BJ (cell line): ENCODE data around the gene SLC39A11. TPM values are rescaled to one million over a fixed set of nuclear protein-coding genes. Genes with fewer than 3 reads are reported as not detected.
A peak's percentile ranks its signal among the peaks of the same experiment; 100 is the strongest.

Source experiments
- CTCF ChIA-PET: fragments of 350-600 bp; formaldehyde crosslinking; extraction: SDS; loops from one replicate; lab custom pipeline; 2021; ENCODE audit warnings: antibody characterized with exemption, inconsistent platforms; lab: Yijun Ruan, JAX
- POLR2A ChIA-PET: fragments of 300-600 bp; sonication (Branson Sonifier 250); formaldehyde crosslinking; extraction: SDS; loops from one replicate; lab custom pipeline; 2021; ENCODE audit warnings: antibody characterized with exemption; lab: Charles Lee
- DNase-seq: peaks from one replicate; pipeline ENCODE4 v3.0.0-alpha.2; 2011; ENCODE audit warnings: low read depth
- H3K27me3 ChIP-seq: 2 replicates; pipeline ENCODE4 v1.6.0; 2011; ENCODE audit warnings: low read length; ENCODE audit not compliant: control insufficient read depth, insufficient read depth
- H3K36me3 ChIP-seq: 2 replicates; pipeline ENCODE4 v1.5.1; 2011; ENCODE audit warnings: low read length; ENCODE audit not compliant: control insufficient read depth, insufficient read depth
- H3K4me3 ChIP-seq: 2 replicates; pipeline ENCODE4 v1.5.1; 2011; ENCODE audit warnings: low read depth, mild to moderate bottlenecking, control low read depth, low read length
- CTCF ChIP-seq: IDR thresholded peaks from 2 replicates; pipeline ENCODE4 v1.5.1; 2011; ENCODE audit warnings: low read depth, mild to moderate bottlenecking, control low read depth, inconsistent platforms, low read length, moderate library complexity; ENCODE audit not compliant: insufficient read depth
- polyA plus RNA-seq: library from polyadenylated mRNA; depleted of rRNA; stranded (reverse); fragments of >200 nt; gene quantifications from 2 replicates; pipeline ENCODE4 v1.2.3, GENCODE V29; 2011

SLC39A11 gene
- polyA plus RNA-seq, 1 experiment = 20.9 TPM

GRCh38 chr17:72661116-72661944 is 431.2 kb downstream of the SLC39A11 start:
- POLR2A ChIA-PET = no interaction called here
- no peaks in the 10 kb centered on the region for H3K36me3 ChIP-seq
- CTCF ChIA-PET = interaction anchor here (1.0 to 1.2 kb wide), 2 partner anchors 10 to 102 kb away, joined by 3 to 4 read pairs; no protein-coding TSS in a partner anchor
- no peak overlapping the region for H3K4me3 ChIP-seq
- TF ChIP-seq CTCF = peak; percentile 15; the same call in 1 of the 2 replicates
- H3K27me3 ChIP-seq = no peaks in the 10 kb centered on the region
- DNase-seq = no peak

GRCh38 chr17:72660274-72661115 is 432.0 kb downstream of the SLC39A11 start:
- Histone ChIP-seq H3K27me3 (no peaks in the 10 kb centered on the region), H3K36me3 (no peaks in the 10 kb centered on the region), H3K4me3 (no peak overlapping the region)
- DNase-seq = no peak
- TF ChIP-seq CTCF = no peak
- CTCF ChIA-PET = interaction anchor here (1.0 to 1.2 kb wide), 2 partner anchors 11 to 101 kb away, joined by 3 to 4 read pairs; no protein-coding TSS in a partner anchor
- POLR2A ChIA-PET = no interaction called here

- no peak overlapping the region for H3K4me3 ChIP-seq
- H3K27me3 ChIP-seq = no peaks in the 10 kb centered on the region
- TF ChIP-seq CTCF = no peak
- ChIA-PET CTCF (no interaction called here), POLR2A (no interaction called here)
- no peaks in the 10 kb centered on the region for H3K36me3 ChIP-seq
- no peak for DNase-seq
These were observed 432.7 kb downstream of the SLC39A11 start for GRCh38 chr17:72659811-72660210.

- no peak for TF ChIP-seq CTCF
- Histone ChIP-seq H3K27me3 (no peaks in the 10 kb centered on the region), H3K4me3 (no peak overlapping the region), H3K36me3 (no peaks in the 10 kb centered on the region)
- ChIA-PET CTCF (no interaction called here), POLR2A (no interaction called here)
- DNase-seq = no peak
These were observed 433.8 kb downstream of the SLC39A11 start for GRCh38 chr17:72658675-72659074.
